Gastroesophageal sphincter (tissue), 4 donors: ENCODE data around the gene PSMD5. TPM values are rescaled to one million over a fixed set of nuclear protein-coding genes. Genes with fewer than 3 reads are reported as not detected.

ENCODE experiments used
- ATAC-seq: fragments of 150-250 bp; one replicate; pipeline ENCODE4 v1.9.1; 2016; ENCODE audit warnings: mild to moderate bottlenecking, moderate library complexity
- H3K27ac ChIP-seq, 4 donors: fragments of 200-600 bp; sonication (generic) in 3 of 4; 1 replicate in 3 of 4; 2 replicates in 1 of 4; pipeline ENCODE4 v1.5.1; 2016 to 2019
- H3K27me3 ChIP-seq: fragments of 200-600 bp; sonication (generic); one replicate; pipeline ENCODE4 v1.5.1; 2019
- H3K36me3 ChIP-seq, 2 donors: fragments of 200-600 bp; sonication (generic); one replicate each; pipeline ENCODE4 v1.5.1; 2019; ENCODE audit warnings: control low read depth in 1 of 2
- H3K4me1 ChIP-seq, 3 donors: fragments of 200-600 bp; sonication (generic); 1 replicate in 2 of 3; 2 replicates in 1 of 3; pipeline ENCODE4 v1.5.1; 2016 to 2019; ENCODE audit warnings: control low read depth in 2 of 3
- H3K4me3 ChIP-seq, 2 donors: fragments of 200-600 bp; sonication (generic); one replicate each; pipeline ENCODE4 v1.5.1; 2019; ENCODE audit warnings: mild to moderate bottlenecking in 1 of 2, moderate library complexity in 1 of 2
- H3K9me3 ChIP-seq, 3 donors: fragments of 200-600 bp; sonication (generic); one replicate each; pipeline ENCODE4 v1.5.1; 2017 to 2019; ENCODE audit warnings: control low read depth in 2 of 3
- CTCF ChIP-seq, 4 experiments: fragments of 200-600 bp in 2 of 4; fragments of 450-650 bp in 2 of 4; sonication (generic) in 1 of 4; IDR thresholded peaks; one replicate each; pipeline ENCODE4 v1.5.1; 2017 to 2019; ENCODE audit warnings: antibody characterized with exemption in 4 of 4, mild to moderate bottlenecking in 2 of 4, moderate library complexity in 2 of 4
- EP300 ChIP-seq: sonication (generic); formaldehyde crosslinking; IDR thresholded peaks from one replicate; pipeline ENCODE4 v1.6.1; 2017; ENCODE audit warnings: antibody characterized with exemption, mild to moderate bottlenecking
- POLR2A ChIP-seq, 2 donors: fragments of 450-650 bp; IDR thresholded peaks; one replicate each; pipeline ENCODE4 v1.6.1; 2017; ENCODE audit warnings: antibody characterized with exemption in 2 of 2, mild to moderate bottlenecking in 2 of 2, moderate library complexity in 1 of 2
- POLR2AphosphoS5 ChIP-seq: sonication (generic); formaldehyde crosslinking; IDR thresholded peaks from one replicate; pipeline ENCODE4 v1.6.1; 2017; ENCODE audit warnings: antibody characterized with exemption
- WGBS, 2 donors: methylation state at CpG; one replicate each; pipeline ENCODE4 v1.1.5; 2018; ENCODE audit warnings: low coverage in 1 of 2; 5-methylcytosine and 5-hydroxymethylcytosine counted together
- total RNA-seq, 4 donors: library from RNA; depleted of rRNA; stranded (reverse); fragments of >200 nt; gene quantifications; one replicate each; pipeline ENCODE4 v1.1.0, GENCODE V29; 2016

The PSMD5 gene
- total RNA-seq, 4 donors from 2014 or later, result 26.8 to 42.8 (median 33.2) TPM

- WGBS, 2 donors, result 0 to 24% methylated on average over 2 to 3 of the region's 63 CpGs
- Histone ChIP-seq H3K27ac (peak overlapping the region; percentile 98 to 100 (median 98)), H3K27me3 (no peaks in the 10 kb centered on the region), H3K4me1 (peaks cover 0 to 24% (median 11%) of the 10 kb centered on the region in 3 donors), H3K36me3 (peaks cover 0 to 25% of the 10 kb centered on the region in 2 donors), H3K9me3 (no peaks in the 10 kb centered on the region), H3K4me3 (peak overlapping the region; percentile 80 to 90)
- ATAC-seq, result peak; percentile 71
- TF ChIP-seq POLR2AphosphoS5 (peak; percentile 61), POLR2A (IDR thresholded peaks at IDR 0.05) (peak in 1 of 2 donors; percentile 45), EP300 (no peak), CTCF (IDR thresholded peaks at IDR 0.05) (peak in 1 of 4 experiments; percentile 46)
Observed at GRCh38 chr9:120877276-120878034, 34.7 kb upstream of the PSMD5 start.

- Histone ChIP-seq H3K4me3 (peak within 1 kb of the TSS; percentile 80 to 90), H3K9me3 (no peaks in the 10 kb centered on the region), H3K27me3 (no peaks in the 10 kb centered on the region), H3K27ac (peak within 1 kb of the TSS; percentile 98 to 100 (median 98)), H3K4me1 (peaks cover 0 to 24% (median 11%) of the 10 kb centered on the region in 3 donors), H3K36me3 (peaks cover 0 to 31% of the 10 kb centered on the region in 2 donors)
- peak; percentile 46 for ATAC-seq
- no peak for TF ChIP-seq CTCF (IDR thresholded peaks at IDR 0.05)
- TF ChIP-seq POLR2AphosphoS5, result no peak
- TF ChIP-seq EP300, result no peak
- TF ChIP-seq POLR2A (IDR thresholded peaks at IDR 0.05), result no peak
- no CpG with 5 or more reads among the region's 45 CpGs for WGBS, 2 donors
Observed at GRCh38 chr9:120876842-120877240, 34.1 kb upstream of the PSMD5 start, which contains the start of gene PHF19. Gene PHF19 (minus strand): TSS chr9:120877188. CDS start chr9:120874741, 2,447 bp downstream.

GRCh38 chr9:120875954-120876841, 33.5 kb upstream of the PSMD5 start:
- Histone ChIP-seq H3K27me3 (no peaks in the 10 kb centered on the region), H3K9me3 (no peaks in the 10 kb centered on the region), H3K36me3 (peaks cover 0 to 36% of the 10 kb centered on the region in 2 donors), H3K4me3 (peak overlapping the region; percentile 80 to 90), H3K27ac (peak overlapping the region; percentile 98 to 100 (median 98)), H3K4me1 (peaks cover 0 to 24% (median 11%) of the 10 kb centered on the region in 3 donors)
- ATAC-seq, result peak; percentile 81
- WGBS, 2 donors, result no CpG with 5 or more reads among the region's 65 CpGs
- TF ChIP-seq EP300, result no peak
- TF ChIP-seq POLR2A (IDR thresholded peaks at IDR 0.05), result peak; percentile 25 to 37
- TF ChIP-seq POLR2AphosphoS5, result peak; percentile 81
- peak in 1 of 4 experiments; percentile 44 for TF ChIP-seq CTCF (IDR thresholded peaks at IDR 0.05)

- Histone ChIP-seq H3K27me3 (no peaks in the 10 kb centered on the region), H3K36me3 (peaks cover 0 to 36% of the 10 kb centered on the region in 2 donors), H3K9me3 (no peaks in the 10 kb centered on the region), H3K4me3 (peak overlapping the region in 1 of 2 donors; percentile 80), H3K4me1 (peaks cover 0 to 24% (median 11%) of the 10 kb centered on the region in 3 donors), H3K27ac (peak overlapping the region; percentile 98 to 100 (median 98))
- 53% methylated on average over 3 to 5 of the region's 7 CpGs for WGBS, 2 donors
- no peak for ATAC-seq
- no peak for TF ChIP-seq EP300
- TF ChIP-seq CTCF (IDR thresholded peaks at IDR 0.05), result no peak
- no peak for TF ChIP-seq POLR2A (IDR thresholded peaks at IDR 0.05)
- no peak for TF ChIP-seq POLR2AphosphoS5
Observed at GRCh38 chr9:120875643-120875953, 32.9 kb upstream of the PSMD5 start.
